ENCODE results near the gene CAGE1. TPM values are rescaled to one million over a fixed set of nuclear protein-coding genes. Genes with fewer than 3 reads are reported as not detected.

CAGE1 gene
- total and polyA plus RNA-seq, 2 donors (not counting 3 experiments of a cell fraction or from before 2014, with no cell fraction given), result not detected

DNA sequence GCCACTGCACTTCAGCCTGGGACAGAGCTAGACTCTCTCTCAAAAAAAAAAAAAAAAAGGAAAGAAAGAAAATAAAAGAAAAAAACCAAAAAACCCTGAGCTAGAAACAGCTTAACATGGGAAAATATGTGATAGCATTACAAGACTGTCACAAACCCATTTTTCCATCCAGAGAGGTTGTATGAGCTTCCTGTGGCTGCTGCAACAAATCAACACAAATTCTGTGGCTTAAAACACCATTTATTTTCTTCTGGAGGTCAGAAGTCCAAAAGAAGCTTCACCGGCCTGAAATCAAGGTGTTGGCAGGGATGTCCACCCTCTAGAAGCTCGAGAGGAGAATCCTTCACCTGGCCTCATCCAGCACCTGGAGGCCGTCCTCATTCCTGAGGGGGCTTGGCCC, 54.9 kb downstream of the CAGE1 start:
- DNase-seq (ENCODE audit: low read depth, low spot score), result no peak
- no peak overlapping the region for H2AFZ ChIP-seq (ENCODE audit: low read depth, low read length)
- no TSS peak for BruUV-seq (replicated peaks)
- ChIA-PET POLR2A (no interaction called here), CTCF (interaction anchor here (1.1 to 1.9 kb wide), 3 partner anchors 8 to 59 kb away, joined by 3 to 6 read pairs (median 6); no protein-coding TSS in a partner anchor)
- no peak for FAIRE-seq
- H3K27ac ChIP-seq (ENCODE audit: insufficient read depth, low read depth, low read length), result no peak overlapping the region
- H3K4me2 ChIP-seq (ENCODE audit: insufficient read depth, low read length), result no peak overlapping the region
- no peak overlapping the region for H3K9ac ChIP-seq (replicated peaks; ENCODE audit: extremely low read depth, insufficient read depth, low read length)
- H4K20me1 ChIP-seq (replicated peaks; ENCODE audit: control insufficient read depth, extremely low read depth, insufficient read depth, low read length), result no peaks in the 10 kb centered on the region
- H3K9me1 ChIP-seq (replicated peaks; ENCODE audit: control insufficient read depth, extremely low read depth, insufficient read depth, low read length), result no peaks in the 10 kb centered on the region
- dilution Hi-C loops (cut with MboI; ENCODE audit: extremely low pct_ligation_motif_present, low sequenced_read_pairs), result no loop called here
- no peaks in the 10 kb centered on the region for H3K4me1 ChIP-seq (ENCODE audit: control insufficient read depth, extremely low read depth, insufficient read depth, low read length)
- H3K27me3 ChIP-seq (ENCODE audit: control insufficient read depth in 2 of 2, insufficient read depth in 2 of 2, low read length in 2 of 2), result peaks cover 10 to 12% of the 10 kb centered on the region in 2 experiments
- intact Hi-C loops (cut with micrococcal nuclease), result no loop called here
- no peak overlapping the region for H3K4me3 ChIP-seq (replicated peaks in 1 of 3; ENCODE audit: insufficient read depth in 1 of 3, low read depth in 1 of 3, low read length in 3 of 3)
- no peak for TF ChIP-seq FOS (IDR thresholded peaks at IDR 0.05; ENCODE audit: borderline replicate concordance, insufficient read depth, low read length)
- TF ChIP-seq JUN (IDR thresholded peaks at IDR 0.05; ENCODE audit: borderline replicate concordance, insufficient read depth, insufficient read length, low read depth), result no peak
- TF ChIP-seq, protein P1, sequence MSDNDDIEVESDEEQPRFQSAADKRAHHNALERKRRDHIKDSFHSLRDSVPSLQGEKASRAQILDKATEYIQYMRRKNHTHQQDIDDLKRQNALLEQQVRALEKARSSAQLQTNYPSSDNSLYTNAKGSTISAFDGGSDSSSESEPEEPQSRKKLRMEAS (IDR thresholded peaks at IDR 0.05; ENCODE audit: insufficient read depth, insufficient read length), result no peak
- no peak for TF ChIP-seq GATA2 (IDR thresholded peaks at IDR 0.05; ENCODE audit: insufficient read depth, insufficient read length, low read depth, low read length)
- TF ChIP-seq EZH2 (IDR thresholded peaks at IDR 0.05; ENCODE audit: borderline replicate concordance, low read depth, low read length, severe bottlenecking), result no peak
- TF ChIP-seq POLR2A (IDR thresholded peaks at IDR 0.05; ENCODE audit: low read depth, low read length), result no peak
- TF ChIP-seq, protein P2, sequence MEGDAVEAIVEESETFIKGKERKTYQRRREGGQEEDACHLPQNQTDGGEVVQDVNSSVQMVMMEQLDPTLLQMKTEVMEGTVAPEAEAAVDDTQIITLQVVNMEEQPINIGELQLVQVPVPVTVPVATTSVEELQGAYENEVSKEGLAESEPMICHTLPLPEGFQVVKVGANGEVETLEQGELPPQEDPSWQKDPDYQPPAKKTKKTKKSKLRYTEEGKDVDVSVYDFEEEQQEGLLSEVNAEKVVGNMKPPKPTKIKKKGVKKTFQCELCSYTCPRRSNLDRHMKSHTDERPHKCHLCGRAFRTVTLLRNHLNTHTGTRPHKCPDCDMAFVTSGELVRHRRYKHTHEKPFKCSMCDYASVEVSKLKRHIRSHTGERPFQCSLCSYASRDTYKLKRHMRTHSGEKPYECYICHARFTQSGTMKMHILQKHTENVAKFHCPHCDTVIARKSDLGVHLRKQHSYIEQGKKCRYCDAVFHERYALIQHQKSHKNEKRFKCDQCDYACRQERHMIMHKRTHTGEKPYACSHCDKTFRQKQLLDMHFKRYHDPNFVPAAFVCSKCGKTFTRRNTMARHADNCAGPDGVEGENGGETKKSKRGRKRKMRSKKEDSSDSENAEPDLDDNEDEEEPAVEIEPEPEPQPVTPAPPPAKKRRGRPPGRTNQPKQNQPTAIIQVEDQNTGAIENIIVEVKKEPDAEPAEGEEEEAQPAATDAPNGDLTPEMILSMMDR (IDR thresholded peaks at IDR 0.05; ENCODE audit: extremely low read depth in 1 of 2, insufficient read depth in 1 of 2, low read depth in 1 of 2, low read length in 2 of 2), result no peak
- no peak for TF ChIP-seq MYC (IDR thresholded peaks at IDR 0.05; ENCODE audit: low read depth, low read length)
- no peak for TF ChIP-seq POLR2AphosphoS5 (IDR thresholded peaks at IDR 0.05; ENCODE audit: insufficient read depth, low read depth, low read length)
- no peaks in the 10 kb centered on the region for H3K9me3 ChIP-seq (replicated peaks; ENCODE audit: control insufficient read depth, insufficient read depth, low read length)
- no peaks in the 10 kb centered on the region for H3K36me3 ChIP-seq (ENCODE audit: control insufficient read depth in 2 of 2, extremely low read depth in 1 of 2, insufficient read depth in 2 of 2, low read length in 2 of 2)
- H3K79me2 ChIP-seq (ENCODE audit: control insufficient read depth, insufficient read depth, low read length), result no peaks in the 10 kb centered on the region

All from endothelial cell of umbilical vein (primary cell).